Mesangial cell (primary cell): Measurements from ENCODE around the gene PLEKHG3. TPM values are rescaled to one million over a fixed set of nuclear protein-coding genes. Genes with fewer than 3 reads are reported as not detected.

ENCODE experiments used
- total RNA-seq: library from RNA; depleted of rRNA; stranded (reverse); fragments of >200 nt; gene quantifications from 2 replicates; pipeline ENCODE4 v1.2.3, GENCODE V29; 2015

The PLEKHG3 gene
- total RNA-seq = 60.0 and 136 TPM in 2 replicates

DNA sequence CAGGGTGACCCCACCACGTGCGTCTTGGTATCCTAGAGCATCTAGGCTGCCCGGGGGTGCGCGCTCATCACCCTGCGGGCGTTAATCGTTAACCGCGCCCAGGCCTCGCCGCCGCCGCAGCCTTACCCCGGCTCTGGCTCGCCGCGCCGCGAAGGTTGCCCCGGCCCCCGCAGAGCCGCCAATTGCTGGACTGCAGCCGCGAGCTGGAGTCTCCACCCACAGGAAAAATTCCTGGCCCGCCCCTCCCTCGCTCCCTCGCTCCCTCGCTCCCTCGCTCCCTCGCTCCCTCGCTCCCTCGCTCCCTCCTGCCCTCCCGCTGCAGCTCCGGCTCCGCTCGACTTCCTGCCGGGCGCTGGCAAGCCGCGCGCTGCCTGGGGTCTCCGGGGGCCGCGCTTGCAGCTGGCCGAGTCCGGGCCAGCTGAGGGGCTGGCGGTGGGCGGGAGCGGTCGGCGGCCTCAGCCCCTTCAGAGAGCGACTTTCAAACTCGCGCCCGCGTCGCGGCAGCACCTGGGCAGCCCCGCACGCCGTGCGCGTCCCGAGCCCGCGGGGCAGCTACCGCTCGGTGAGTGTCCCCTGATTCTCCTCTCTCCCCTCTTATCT, at the start of gene PLEKHG3:
Gene PLEKHG3, plus strand, starts transcription at position 282 of the 600 bp plus-strand sequence. CDS start 23,208 bp downstream, outside the sequence.

Other genes with a start within 250 kb of the PLEKHG3 start
- 0.98 and 7.0 TPM in 2 replicates for gene AKAP5, start 238.9 kb upstream of the PLEKHG3 start, total RNA-seq
- 3.6 and 8.9 TPM in 2 replicates for gene ZBTB25, start 200.6 kb upstream of the PLEKHG3 start, total RNA-seq
- 17.3 and 30.6 TPM in 2 replicates for gene ZBTB1, start 199.7 kb upstream of the PLEKHG3 start, total RNA-seq
- gene HSPA2, start 163.7 kb upstream of the PLEKHG3 start, total RNA-seq = 44.0 and 49.8 TPM in 2 replicates
- gene PPP1R36, start 154.5 kb upstream of the PLEKHG3 start, total RNA-seq = 0.25 and 0.33 TPM in 2 replicates
- 0.63 and 1.8 TPM in 2 replicates for gene SPTB, start 175.5 kb downstream of the PLEKHG3 start, total RNA-seq
- gene CHURC1, start 210.0 kb downstream of the PLEKHG3 start, total RNA-seq = 38.8 and 49.9 TPM in 2 replicates
- not detected in 2 replicates for gene GPX2, start 238.3 kb downstream of the PLEKHG3 start, total RNA-seq